Ovary (tissue), 9 donors: Measurements from ENCODE around the gene LIN9. TPM values are rescaled to one million over a fixed set of nuclear protein-coding genes. Genes with fewer than 3 reads are reported as not detected.

Source experiments
- DNase-seq, 5 donors: peaks; one replicate each; pipeline ENCODE4 v3.0.0-alpha.2; 2019 to 2020
- H3K27ac ChIP-seq, 2 donors: fragments of 200-600 bp; one replicate each; pipeline versions ENCODE4 v1.5.1 to v1.8.0; 2019 to 2022
- H3K27me3 ChIP-seq: fragments of 200-600 bp; one replicate; pipeline ENCODE4 v1.8.0; 2022
- H3K36me3 ChIP-seq: fragments of 200-600 bp; sonication (generic); one replicate; pipeline ENCODE4 v1.5.1; 2019
- H3K4me1 ChIP-seq: one replicate; pipeline ENCODE4 v1.8.1; 2013; ENCODE audit warnings: mild to moderate bottlenecking, moderate library complexity; ENCODE audit not compliant: insufficient read depth
- H3K4me3 ChIP-seq: fragments of 200-600 bp; sonication (generic); one replicate; pipeline ENCODE4 v1.5.1; 2017
- H3K9me3 ChIP-seq, 2 donors: fragments of 200-600 bp in 1 of 2; sonication (generic) in 1 of 2; one replicate each; pipeline versions ENCODE4 v1.5.1 to v1.8.1; 2013 to 2019; ENCODE audit warnings: mild to moderate bottlenecking in 1 of 2, moderate library complexity in 1 of 2
- EP300 ChIP-seq: sonication (generic); formaldehyde crosslinking; IDR thresholded peaks from one replicate; pipeline ENCODE4 v1.6.1; 2017; ENCODE audit warnings: antibody characterized with exemption
- POLR2A ChIP-seq: fragments of 450-650 bp; IDR thresholded peaks from one replicate; pipeline ENCODE4 v1.6.1; 2017; ENCODE audit warnings: antibody characterized with exemption, mild to moderate bottlenecking, moderate library complexity
- WGBS, 3 donors: extraction: QIAGEN DNeasy Blood & Tissue Kit in 1 of 3; methylation state at CpG; one replicate each; pipeline versions ENCODE4 v1.1.5 to v1.1.7; 2013 to 2017; 5-methylcytosine and 5-hydroxymethylcytosine counted together
- intact Hi-C, 4 donors: fragments of 100-400 bp; cut with DNase I; formaldehyde crosslinking; loops; one replicate each; pipeline versions ENCODE4 v1.11.0 to v1.15.1; 2022 to 2023
- polyA plus RNA-seq, 2 donors: library from polyadenylated mRNA; stranded (reverse); fragments of 200-250 nt in 1 of 2; fragments of 350-450 nt in 1 of 2; fragmentation: Illumina TruSeq in 1 of 2; extraction: RNeasy Lipid Tissue Mini Kit (QIAGEN cat#74804) in 1 of 2; gene quantifications; one replicate each; pipeline ENCODE4 v1.2.3, GENCODE V29; 2013 to 2014
- total RNA-seq, 7 donors: library from RNA; depleted of rRNA in 2 of 7; stranded (reverse); fragments of >200 nt in 2 of 7; fragmentation: NEBNext Ultra II Directional in 3 of 7; extraction: Animal tissue kit (Norgen Biotek cat#: 25700) in 3 of 7; gene quantifications; one replicate each; pipeline versions ENCODE4 v1.1.0 to v1.2.4, GENCODE V29; 2016 to 2023
- TF ChIP-seq, protein P1 (sequence below), 3 donors: fragments of 450-650 bp in 2 of 3; fragments of 200-600 bp in 1 of 3; IDR thresholded peaks; one replicate each; pipeline versions ENCODE4 v1.5.1 to v1.8.0; 2016 to 2022; ENCODE audit warnings: antibody characterized with exemption in 3 of 3, mild to moderate bottlenecking in 1 of 3
- donor health status: DM: no; HTN: no; CAD: no; lungs with moderate emphysema.
- donor health status: DM: no; HTN: no; CAD: no.
- donor health status: Bipolar disorder and iron deficiency.
- donor health status: DM: yes; HTN: yes; CAD: no.
- donor health status: DM: no; HTN: no; CAD: no.
- donor health status: DM: yes; HTN: yes; CAD: no.

Gene LIN9
- total and polyA plus RNA-seq, 9 donors: 3.1 to 8.6 (median 4.3) TPM

DNA sequence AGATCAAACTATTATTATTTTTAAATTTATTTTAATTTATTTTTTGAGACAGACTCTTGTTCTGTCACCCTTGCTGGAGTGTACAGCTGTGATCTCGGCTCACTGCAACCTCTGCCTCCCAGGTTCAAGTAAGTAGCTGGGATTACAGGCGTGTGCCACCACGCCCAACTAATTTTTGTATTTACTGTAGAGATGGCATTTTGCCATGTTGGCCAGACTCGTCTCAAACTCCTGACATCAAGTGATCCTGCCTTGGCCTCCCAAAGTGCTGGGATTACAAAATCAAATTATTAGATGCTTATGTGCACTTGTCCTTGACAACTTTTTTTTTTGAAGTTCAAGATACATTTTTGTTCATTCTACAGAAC is 15.4 kb downstream of the LIN9 start:
- Histone ChIP-seq H3K9me3 (no peaks in the 10 kb centered on the region), H3K4me1 (no peaks in the 10 kb centered on the region), H3K4me3 (no peak overlapping the region), H3K27me3 (no peaks in the 10 kb centered on the region), H3K27ac (no peak overlapping the region), H3K36me3 (no peaks in the 10 kb centered on the region)
- DNase-seq: no peak
- WGBS, 3 donors: 80 to 85% (median 82%) methylated on average over 4 of the region's 4 CpGs
- intact Hi-C loops: no loop called here
- TF ChIP-seq EP300: no peak
- TF ChIP-seq, protein P1, sequence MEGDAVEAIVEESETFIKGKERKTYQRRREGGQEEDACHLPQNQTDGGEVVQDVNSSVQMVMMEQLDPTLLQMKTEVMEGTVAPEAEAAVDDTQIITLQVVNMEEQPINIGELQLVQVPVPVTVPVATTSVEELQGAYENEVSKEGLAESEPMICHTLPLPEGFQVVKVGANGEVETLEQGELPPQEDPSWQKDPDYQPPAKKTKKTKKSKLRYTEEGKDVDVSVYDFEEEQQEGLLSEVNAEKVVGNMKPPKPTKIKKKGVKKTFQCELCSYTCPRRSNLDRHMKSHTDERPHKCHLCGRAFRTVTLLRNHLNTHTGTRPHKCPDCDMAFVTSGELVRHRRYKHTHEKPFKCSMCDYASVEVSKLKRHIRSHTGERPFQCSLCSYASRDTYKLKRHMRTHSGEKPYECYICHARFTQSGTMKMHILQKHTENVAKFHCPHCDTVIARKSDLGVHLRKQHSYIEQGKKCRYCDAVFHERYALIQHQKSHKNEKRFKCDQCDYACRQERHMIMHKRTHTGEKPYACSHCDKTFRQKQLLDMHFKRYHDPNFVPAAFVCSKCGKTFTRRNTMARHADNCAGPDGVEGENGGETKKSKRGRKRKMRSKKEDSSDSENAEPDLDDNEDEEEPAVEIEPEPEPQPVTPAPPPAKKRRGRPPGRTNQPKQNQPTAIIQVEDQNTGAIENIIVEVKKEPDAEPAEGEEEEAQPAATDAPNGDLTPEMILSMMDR (IDR thresholded peaks at IDR 0.05): no peak
- no peak for TF ChIP-seq POLR2A

- intact Hi-C loops: no loop called here
- 81 to 83% (median 83%) methylated on average over 2 of the region's 2 CpGs for WGBS, 3 donors
- no peak for TF ChIP-seq POLR2A
- TF ChIP-seq EP300: no peak
- TF ChIP-seq, protein P1 (IDR thresholded peaks at IDR 0.05): no peak
- H3K4me3 ChIP-seq: no peak overlapping the region
- H3K36me3 ChIP-seq: no peaks in the 10 kb centered on the region
- DNase-seq: no peak
- H3K4me1 ChIP-seq: no peaks in the 10 kb centered on the region
- no peak overlapping the region for H3K27ac ChIP-seq
- H3K9me3 ChIP-seq: no peaks in the 10 kb centered on the region
- no peaks in the 10 kb centered on the region for H3K27me3 ChIP-seq
Observed at GRCh38 chr1:226292874-226293552, 16.0 kb downstream of the LIN9 start.

GRCh38 chr1:226287587-226287986 is 21.4 kb downstream of the LIN9 start:
- no peak for DNase-seq
- Histone ChIP-seq H3K4me3 (no peak overlapping the region), H3K9me3 (no peaks in the 10 kb centered on the region), H3K27ac (no peak overlapping the region), H3K4me1 (no peaks in the 10 kb centered on the region), H3K36me3 (no peaks in the 10 kb centered on the region), H3K27me3 (no peaks in the 10 kb centered on the region)
- TF ChIP-seq POLR2A (no peak), EP300 (no peak)
- TF ChIP-seq, protein P1 (IDR thresholded peaks at IDR 0.05): no peak
- WGBS, 3 donors: 86 to 94% (median 89%) methylated on average over 4 of the region's 4 CpGs
- intact Hi-C loops: no loop called here

- intact Hi-C loops: no loop called here
- H3K27ac ChIP-seq: no peak overlapping the region
- WGBS, 3 donors: 95 to 99% (median 96%) methylated on average over 1 of the region's 1 CpG
- H3K9me3 ChIP-seq: no peaks in the 10 kb centered on the region
- no peak for DNase-seq
- TF ChIP-seq POLR2A: no peak
- TF ChIP-seq, protein P1 (IDR thresholded peaks at IDR 0.05): no peak
- no peak for TF ChIP-seq EP300
- no peak overlapping the region for H3K4me3 ChIP-seq
- H3K4me1 ChIP-seq: no peaks in the 10 kb centered on the region
- no peaks in the 10 kb centered on the region for H3K36me3 ChIP-seq
- H3K27me3 ChIP-seq: no peaks in the 10 kb centered on the region
Observed at GRCh38 chr1:226281058-226281457, 27.9 kb downstream of the LIN9 start.
